22Rv1 (cell line): Measurements from ENCODE around the gene ZBTB8B.
"Not testable (repeated sequence)": the region's sequence is repeated elsewhere in the genome, so short reads cannot be mapped to it uniquely, and the experiment has no call there.

Experiments used
- H3K27ac ChIP-seq: fragments of 450-650 bp; 2 replicates; pipeline ENCODE4 v1.5.1; 2017
- ZFX ChIP-seq: fragments of 450-650 bp; IDR thresholded peaks from 2 replicates; pipeline ENCODE4 v1.6.1; 2017; ENCODE audit warnings: antibody characterized with exemption, borderline replicate concordance
- TF ChIP-seq, protein P1 (sequence below): fragments of 450-650 bp; IDR thresholded peaks from 2 replicates; pipeline ENCODE4 v1.5.1; 2017; ENCODE audit warnings: mild to moderate bottlenecking

Gene ZBTB8B

DNA sequence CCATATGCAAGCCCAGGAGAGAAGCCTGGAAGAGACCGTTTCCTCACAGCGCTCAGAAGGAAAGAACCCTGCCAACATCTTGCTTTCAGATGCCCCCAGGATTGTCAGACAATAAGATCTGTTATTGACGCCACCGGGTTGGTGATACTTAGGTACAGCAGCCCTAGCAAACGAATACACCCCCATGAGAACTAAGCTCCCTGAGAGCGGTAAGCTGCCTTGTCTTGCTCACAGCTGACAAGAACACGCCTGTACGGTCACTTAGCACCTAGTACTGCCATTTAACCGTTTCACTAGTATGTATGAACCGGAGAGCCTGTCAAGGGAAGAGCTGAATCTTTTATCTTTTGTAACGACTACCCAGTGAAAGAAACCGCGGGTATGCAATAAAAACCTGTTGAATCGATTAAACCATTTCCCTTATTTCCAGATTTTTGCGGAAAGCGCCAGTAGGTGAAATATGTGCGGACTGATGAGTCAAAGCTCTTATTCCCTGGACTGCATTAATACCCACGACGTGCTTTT is 619 bp upstream of the ZBTB8B start:
- peak overlapping the region; percentile 54 for H3K27ac ChIP-seq
- TF ChIP-seq, protein P1, sequence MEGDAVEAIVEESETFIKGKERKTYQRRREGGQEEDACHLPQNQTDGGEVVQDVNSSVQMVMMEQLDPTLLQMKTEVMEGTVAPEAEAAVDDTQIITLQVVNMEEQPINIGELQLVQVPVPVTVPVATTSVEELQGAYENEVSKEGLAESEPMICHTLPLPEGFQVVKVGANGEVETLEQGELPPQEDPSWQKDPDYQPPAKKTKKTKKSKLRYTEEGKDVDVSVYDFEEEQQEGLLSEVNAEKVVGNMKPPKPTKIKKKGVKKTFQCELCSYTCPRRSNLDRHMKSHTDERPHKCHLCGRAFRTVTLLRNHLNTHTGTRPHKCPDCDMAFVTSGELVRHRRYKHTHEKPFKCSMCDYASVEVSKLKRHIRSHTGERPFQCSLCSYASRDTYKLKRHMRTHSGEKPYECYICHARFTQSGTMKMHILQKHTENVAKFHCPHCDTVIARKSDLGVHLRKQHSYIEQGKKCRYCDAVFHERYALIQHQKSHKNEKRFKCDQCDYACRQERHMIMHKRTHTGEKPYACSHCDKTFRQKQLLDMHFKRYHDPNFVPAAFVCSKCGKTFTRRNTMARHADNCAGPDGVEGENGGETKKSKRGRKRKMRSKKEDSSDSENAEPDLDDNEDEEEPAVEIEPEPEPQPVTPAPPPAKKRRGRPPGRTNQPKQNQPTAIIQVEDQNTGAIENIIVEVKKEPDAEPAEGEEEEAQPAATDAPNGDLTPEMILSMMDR, result no peak
- no peak for TF ChIP-seq ZFX

DNA sequence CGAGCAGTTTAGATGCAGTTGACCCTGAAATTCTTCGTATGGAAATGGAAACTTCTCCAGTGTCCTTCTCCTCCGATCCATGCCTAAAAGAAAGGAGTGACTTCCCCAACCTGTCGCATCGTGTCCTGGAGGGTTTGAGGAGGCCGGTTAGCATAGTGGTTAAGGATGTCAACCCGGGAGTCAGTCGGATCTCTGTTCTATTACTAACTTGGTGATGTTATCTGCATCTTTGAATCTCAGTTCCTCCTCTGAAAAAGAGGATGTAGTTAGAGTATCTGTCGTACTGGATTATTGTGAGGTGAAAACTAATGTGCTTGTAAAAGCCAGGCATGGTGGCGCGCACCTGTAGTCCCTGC is 684 bp downstream of the ZBTB8B start:
- TF ChIP-seq, protein P1, result no peak
- TF ChIP-seq ZFX, result no peak
- no peak overlapping the region for H3K27ac ChIP-seq

DNA sequence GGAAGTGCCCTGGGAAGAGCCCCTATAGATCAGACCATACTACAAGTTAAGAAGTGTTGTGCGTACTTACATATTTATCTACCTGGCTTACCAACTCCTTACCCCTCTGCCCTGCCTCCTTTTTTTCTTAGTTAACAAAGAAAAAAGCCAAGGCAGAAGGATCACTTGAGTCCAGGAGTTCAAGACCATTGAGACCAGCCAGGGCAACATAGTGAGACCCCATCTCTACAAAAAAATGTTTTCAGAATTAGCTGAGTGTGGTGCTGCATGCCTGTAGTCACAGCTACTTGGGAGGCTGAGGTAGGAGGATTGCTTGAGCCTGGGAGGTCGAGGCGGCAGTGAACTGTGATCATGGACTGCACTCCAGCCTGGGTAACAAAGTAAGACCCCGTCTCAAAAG is 1.9 kb downstream of the ZBTB8B start:
- no peak for TF ChIP-seq ZFX
- TF ChIP-seq, protein P1, result no peak
- no peak overlapping the region for H3K27ac ChIP-seq

DNA sequence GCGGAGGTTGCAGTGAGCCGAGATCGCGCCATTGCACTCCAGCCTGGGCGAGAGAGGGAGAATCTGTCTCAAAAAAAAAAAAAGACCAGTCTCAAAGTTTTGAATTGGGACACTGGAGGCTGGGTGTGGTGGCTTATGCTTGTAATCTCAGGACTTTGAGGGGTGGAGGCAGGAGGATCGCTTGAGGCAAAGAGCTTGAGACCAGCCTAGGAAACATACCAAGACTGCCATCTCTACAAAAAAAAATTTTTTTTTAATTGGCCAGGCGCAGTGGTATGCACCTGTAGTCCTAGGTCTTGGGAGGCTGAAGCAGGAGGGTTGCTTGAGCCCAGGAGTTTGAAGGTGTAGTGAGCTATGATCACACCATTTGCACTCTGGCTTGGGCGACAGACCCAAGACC is 3.9 kb downstream of the ZBTB8B start:
- TF ChIP-seq, protein P1, result no peak
- no peak for TF ChIP-seq ZFX
- H3K27ac ChIP-seq, result no peak overlapping the region

DNA sequence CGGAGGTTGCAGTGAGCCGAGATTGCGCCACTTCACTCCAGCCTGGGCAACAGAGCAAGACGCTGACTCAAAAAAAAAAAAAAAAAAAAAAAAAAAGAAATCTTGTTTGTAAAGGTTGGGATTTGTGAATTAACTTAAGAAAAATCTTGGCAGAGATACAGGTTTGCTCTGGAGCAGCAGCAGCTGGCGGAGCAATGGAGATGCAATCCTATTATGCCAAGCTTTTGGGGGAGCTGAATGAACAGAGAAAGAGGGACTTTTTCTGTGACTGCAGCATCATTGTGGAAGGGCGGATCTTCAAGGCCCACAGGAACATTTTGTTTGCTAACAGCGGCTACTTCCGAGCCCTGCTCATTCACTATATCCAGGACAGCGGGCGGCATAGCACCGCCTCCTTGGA is 5.6 kb downstream of the ZBTB8B start:
- TF ChIP-seq, protein P1, result no peak
- no peak for TF ChIP-seq ZFX
- no peak overlapping the region for H3K27ac ChIP-seq

DNA sequence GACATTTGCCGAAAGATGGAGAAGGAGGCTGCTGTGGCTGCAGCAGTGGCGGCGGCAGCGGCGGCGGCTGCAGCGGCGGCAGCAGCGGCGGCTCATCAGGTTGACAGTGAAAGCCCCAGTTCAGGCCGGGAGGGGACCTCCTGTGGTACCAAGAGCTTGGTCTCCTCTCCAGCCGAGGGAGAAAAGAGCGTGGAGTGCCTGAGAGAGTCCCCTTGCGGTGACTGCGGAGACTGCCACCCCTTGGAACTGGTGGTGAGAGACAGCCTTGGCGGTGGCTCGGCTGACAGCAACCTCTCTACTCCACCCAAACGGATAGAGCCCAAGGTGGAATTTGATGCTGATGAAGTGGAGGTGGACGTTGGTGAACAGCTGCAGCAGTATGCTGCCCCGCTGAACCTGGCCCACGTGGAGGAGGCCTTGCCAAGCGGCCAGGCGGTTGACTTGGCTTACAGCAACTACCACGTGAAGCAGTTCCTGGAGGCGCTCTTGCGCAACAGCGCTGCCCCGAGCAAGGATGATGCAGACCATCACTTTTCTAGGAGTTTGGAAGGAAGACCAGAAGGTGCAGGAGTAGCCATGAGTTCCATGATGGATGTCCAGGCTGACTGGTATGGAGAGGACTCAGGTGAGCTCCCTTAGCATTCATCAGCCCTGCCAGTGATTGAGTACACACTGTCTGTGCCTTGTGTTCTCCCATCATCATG is 6.3 kb downstream of the ZBTB8B start:
- TF ChIP-seq ZFX, result no peak
- TF ChIP-seq, protein P1, result peak; percentile 69
- H3K27ac ChIP-seq, result no peak overlapping the region

DNA sequence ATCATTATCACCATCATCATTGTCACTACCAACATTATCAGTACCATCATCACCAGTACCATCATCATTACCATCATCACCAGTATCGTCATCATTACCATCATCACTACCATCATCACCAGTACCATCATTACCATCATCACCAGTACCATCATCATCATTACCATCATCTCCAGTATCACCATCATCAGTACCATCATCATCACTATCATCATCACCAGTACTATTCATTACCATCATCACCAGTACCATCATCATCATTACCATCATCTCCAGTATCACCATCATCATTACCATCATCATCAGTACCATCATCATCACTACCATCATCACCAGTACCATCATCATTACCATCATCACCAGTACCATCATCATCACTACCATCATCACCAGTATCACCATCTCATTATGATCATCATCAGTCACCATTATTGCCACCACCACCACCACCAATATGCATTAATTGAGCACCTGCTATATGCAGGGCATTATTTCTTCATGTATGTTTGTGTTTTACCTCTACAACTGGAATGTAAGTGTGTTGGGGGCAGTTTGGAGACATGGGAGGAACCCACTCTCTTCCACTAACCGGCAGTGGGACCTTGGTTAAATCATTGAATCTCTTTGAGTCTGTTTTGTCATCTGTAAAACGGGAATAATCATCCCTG is 7.0 kb downstream of the ZBTB8B start:
- H3K27ac ChIP-seq, result no peak overlapping the region
- TF ChIP-seq, protein P1, result no peak

DNA sequence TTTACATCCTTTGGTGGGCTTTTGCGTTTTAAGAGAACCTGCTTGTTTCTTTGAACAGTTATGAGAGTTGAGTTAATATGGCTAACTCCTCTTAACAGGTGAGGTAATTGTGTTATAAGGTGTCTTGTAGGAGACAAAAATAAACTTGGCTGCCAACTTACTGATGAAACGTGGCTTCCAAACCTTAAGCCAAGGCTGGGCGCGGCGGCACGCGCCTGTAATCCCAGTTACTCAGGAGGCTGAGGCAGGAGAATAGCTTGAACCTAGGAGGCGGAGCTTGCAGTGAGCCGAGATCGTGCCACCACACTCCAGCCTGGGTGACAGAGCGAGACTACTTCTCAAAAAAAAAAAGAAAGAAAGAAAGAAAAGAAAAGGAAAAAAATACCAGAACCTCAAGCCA is 8.1 kb downstream of the ZBTB8B start:
- not testable (repeated sequence) for H3K27ac ChIP-seq
